GM12891 (cell line): ENCODE measurements around the gene SRRM2.

Source experiments
- PAX5 ChIP-seq: IDR thresholded peaks from 2 replicates; pipeline ENCODE4 v1.6.1; 2011; ENCODE audit warnings: low read length, moderate library complexity, mild to moderate bottlenecking; ENCODE audit not compliant: insufficient read depth, severe bottlenecking
- POLR2A ChIP-seq: IDR thresholded peaks from 2 replicates; pipeline ENCODE4 v1.6.1; 2011; ENCODE audit warnings: low read depth, low read length, control low read depth
- POLR2AphosphoS5 ChIP-seq: IDR thresholded peaks from 2 replicates; pipeline ENCODE4 v1.6.1; 2011; ENCODE audit warnings: low read depth, low read length, control low read depth
- POU2F2 ChIP-seq: IDR thresholded peaks from 2 replicates; pipeline ENCODE4 v1.6.1; 2011; ENCODE audit warnings: low read depth, mild to moderate bottlenecking, control low read depth, low read length, moderate library complexity
- SPI1 ChIP-seq: IDR thresholded peaks from 2 replicates; pipeline ENCODE4 v1.6.1; 2011; ENCODE audit warnings: low read depth, low read length, control low read depth
- TAF1 ChIP-seq: IDR thresholded peaks from 2 replicates; pipeline ENCODE4 v1.6.1; 2011; ENCODE audit warnings: low read depth, low read length, control low read depth

GRCh38 chr16:2787961-2788360 lies 35.5 kb downstream of the SRRM2 start:
- TF ChIP-seq POLR2AphosphoS5 (no peak), POLR2A (no peak), TAF1 (no peak), POU2F2 (no peak), SPI1 (no peak), PAX5 (no peak)
